Chondrocyte (in vitro differentiated cells): ENCODE measurements around the gene ERFL. TPM values are rescaled to one million over a fixed set of nuclear protein-coding genes. Genes with fewer than 3 reads are reported as not detected.

Experiments
- DNase-seq: peaks from one replicate; pipeline ENCODE4 v3.0.0; 2021; ENCODE audit warnings: mixed read lengths, low spot score
- H3K27ac Mint-ChIP-seq: one replicate; pipeline ENCODE4 v1.8.0; 2021; ENCODE audit warnings: mild to moderate bottlenecking, moderate library complexity, mixed read lengths; ENCODE audit not compliant: unreplicated experiment
- H3K27me3 Mint-ChIP-seq: 2 replicates; pipeline ENCODE4 v1.8.0; 2021; ENCODE audit warnings: low read depth, mixed read lengths
- H3K36me3 Mint-ChIP-seq: 2 replicates; pipeline ENCODE4 v1.8.0; 2021; ENCODE audit warnings: low read depth, mixed read lengths
- H3K4me1 Mint-ChIP-seq: 2 replicates; pipeline ENCODE4 v1.8.0; 2021; ENCODE audit warnings: low read depth, mild to moderate bottlenecking, mixed read lengths
- H3K4me3 Mint-ChIP-seq: one replicate; pipeline ENCODE4 v1.8.0; 2021; ENCODE audit warnings: mild to moderate bottlenecking, moderate library complexity, mixed read lengths; ENCODE audit not compliant: unreplicated experiment
- H3K9me3 Mint-ChIP-seq: 2 replicates; pipeline ENCODE4 v1.8.0; 2021; ENCODE audit warnings: low read depth, mixed read lengths
- CTCF ChIP-seq: fragments of 200-600 bp; sonication (generic); IDR thresholded peaks from 2 replicates; pipeline ENCODE4 v1.5.0; 2021; ENCODE audit warnings: antibody characterized with exemption, mild to moderate bottlenecking, moderate library complexity
- total RNA-seq: library from RNA; stranded (reverse); gene quantifications from 3 replicates; pipeline ENCODE4 v1.2.1, GENCODE V29; 2021

ERFL gene
- total RNA-seq, 1 donor from 2014 or later = 0.35 TPM

GRCh38 chr19:41910240-41910991 lies 17.8 kb downstream of the ERFL start:
- Mint-ChIP-seq H3K27me3 (peaks cover 31% of the 10 kb centered on the region), H3K4me3 (no peak overlapping the region), H3K36me3 (peaks cover 14% of the 10 kb centered on the region), H3K9me3 (no peaks in the 10 kb centered on the region), H3K4me1 (peaks cover 2% of the 10 kb centered on the region), H3K27ac (no peak overlapping the region)
- no peak for TF ChIP-seq CTCF
- peak; percentile 85 for DNase-seq

GRCh38 chr19:41909706-41910105 lies 18.5 kb downstream of the ERFL start:
- peak; percentile 73 for DNase-seq
- H3K9me3 Mint-ChIP-seq = no peaks in the 10 kb centered on the region
- no peak overlapping the region for H3K27ac Mint-ChIP-seq
- H3K4me3 Mint-ChIP-seq = no peak overlapping the region
- peaks cover 2% of the 10 kb centered on the region for H3K4me1 Mint-ChIP-seq
- no peak for TF ChIP-seq CTCF
- H3K27me3 Mint-ChIP-seq = peaks cover 31% of the 10 kb centered on the region
- peaks cover 15% of the 10 kb centered on the region for H3K36me3 Mint-ChIP-seq

GRCh38 chr19:41908724-41909464 lies 19.4 kb downstream of the ERFL start:
- H3K27ac Mint-ChIP-seq = no peak overlapping the region
- H3K27me3 Mint-ChIP-seq = peaks cover 25% of the 10 kb centered on the region
- TF ChIP-seq CTCF = no peak
- H3K9me3 Mint-ChIP-seq = no peaks in the 10 kb centered on the region
- H3K36me3 Mint-ChIP-seq = peaks cover 22% of the 10 kb centered on the region
- DNase-seq = peak; percentile 89
- H3K4me1 Mint-ChIP-seq = peaks cover 2% of the 10 kb centered on the region
- H3K4me3 Mint-ChIP-seq = no peak overlapping the region

GRCh38 chr19:41907994-41908615 lies 20.1 kb downstream of the ERFL start:
- Mint-ChIP-seq H3K27me3 (peaks cover 21% of the 10 kb centered on the region), H3K4me3 (no peak overlapping the region), H3K9me3 (no peaks in the 10 kb centered on the region), H3K4me1 (peaks cover 2% of the 10 kb centered on the region), H3K36me3 (peaks cover 26% of the 10 kb centered on the region), H3K27ac (no peak overlapping the region)
- peak; percentile 84 for DNase-seq
- TF ChIP-seq CTCF = no peak
